ENCODE data around the gene HSPA6. TPM values are rescaled to one million over a fixed set of nuclear protein-coding genes. Genes with fewer than 3 reads are reported as not detected.

The HSPA6 gene
- total RNA-seq, 1 donor from 2014 or later, result 0.98 TPM

- H3K27ac ChIP-seq, result no peak overlapping the region
- TF ChIP-seq POLR2A (IDR thresholded peaks at IDR 0.05) (no peak), POLR2AphosphoS5 (IDR thresholded peaks at IDR 0.05; ENCODE audit: insufficient read depth in 1 of 2, low read depth in 1 of 2) (no peak), CTCF (IDR thresholded peaks at IDR 0.05) (no peak)
- intact Hi-C loops (cut with DNase I), result no loop called here
- no peak for DNase-seq (ENCODE audit: extremely low spot score in 2 of 2)
- no peaks in the 10 kb centered on the region for H3K36me3 ChIP-seq
- no peak overlapping the region for H3K4me3 ChIP-seq
- no peaks in the 10 kb centered on the region for H3K4me1 ChIP-seq
- H3K9me3 ChIP-seq, result no peaks in the 10 kb centered on the region
- no peaks in the 10 kb centered on the region for H3K27me3 ChIP-seq
Measured at GRCh38 chr1:161499099-161500039, 25.0 kb upstream of the HSPA6 start.

- Histone ChIP-seq H3K36me3 (no peaks in the 10 kb centered on the region), H3K27ac (no peak overlapping the region), H3K9me3 (no peaks in the 10 kb centered on the region), H3K27me3 (no peaks in the 10 kb centered on the region), H3K4me3 (no peak overlapping the region), H3K4me1 (peaks cover 1% of the 10 kb centered on the region)
- DNase-seq (ENCODE audit: extremely low spot score in 2 of 2), result no peak
- intact Hi-C loops (cut with DNase I), result no loop called here
- no peak for TF ChIP-seq CTCF (IDR thresholded peaks at IDR 0.05)
Measured at GRCh38 chr1:161501234-161501633, 23.1 kb upstream of the HSPA6 start.

- no peaks in the 10 kb centered on the region for H3K9me3 ChIP-seq
- H3K4me3 ChIP-seq, result no peak overlapping the region
- intact Hi-C loops (cut with DNase I), result no loop called here
- peaks cover 10% of the 10 kb centered on the region for H3K4me1 ChIP-seq
- no peaks in the 10 kb centered on the region for H3K36me3 ChIP-seq
- no peak for TF ChIP-seq POLR2AphosphoS5 (IDR thresholded peaks at IDR 0.05; ENCODE audit: insufficient read depth in 1 of 2, low read depth in 1 of 2)
- no peak for TF ChIP-seq POLR2A (IDR thresholded peaks at IDR 0.05)
- TF ChIP-seq CTCF (IDR thresholded peaks at IDR 0.05), result no peak
- no peak overlapping the region for H3K27ac ChIP-seq
- DNase-seq (ENCODE audit: extremely low spot score in 2 of 2), result no peak
- no peaks in the 10 kb centered on the region for H3K27me3 ChIP-seq
Measured at GRCh38 chr1:161502181-161502580, 22.2 kb upstream of the HSPA6 start.

- Histone ChIP-seq H3K27me3 (no peaks in the 10 kb centered on the region), H3K4me1 (peaks cover 10% of the 10 kb centered on the region), H3K27ac (no peak overlapping the region), H3K36me3 (no peaks in the 10 kb centered on the region), H3K9me3 (no peaks in the 10 kb centered on the region), H3K4me3 (no peak overlapping the region)
- TF ChIP-seq POLR2AphosphoS5 (IDR thresholded peaks at IDR 0.05; ENCODE audit: insufficient read depth in 1 of 2, low read depth in 1 of 2) (no peak), POLR2A (IDR thresholded peaks at IDR 0.05) (no peak), CTCF (IDR thresholded peaks at IDR 0.05) (no peak)
- DNase-seq (ENCODE audit: extremely low spot score in 2 of 2), result no peak
- intact Hi-C loops (cut with DNase I), result no loop called here
Measured at GRCh38 chr1:161502641-161503393, 21.5 kb upstream of the HSPA6 start.

- peaks cover 10% of the 10 kb centered on the region for H3K4me1 ChIP-seq
- H3K27me3 ChIP-seq, result no peaks in the 10 kb centered on the region
- no peak overlapping the region for H3K27ac ChIP-seq
- no peak for DNase-seq (ENCODE audit: extremely low spot score in 2 of 2)
- TF ChIP-seq CTCF (IDR thresholded peaks at IDR 0.05) (no peak), POLR2AphosphoS5 (IDR thresholded peaks at IDR 0.05; ENCODE audit: insufficient read depth in 1 of 2, low read depth in 1 of 2) (no peak), POLR2A (IDR thresholded peaks at IDR 0.05) (no peak)
- no peak overlapping the region for H3K4me3 ChIP-seq
- H3K36me3 ChIP-seq, result no peaks in the 10 kb centered on the region
- H3K9me3 ChIP-seq, result no peaks in the 10 kb centered on the region
- intact Hi-C loops (cut with DNase I), result no loop called here
Measured at GRCh38 chr1:161503394-161503748, 21.0 kb upstream of the HSPA6 start.
